SK-N-SH (cell line): ENCODE data around the gene POPDC3. TPM values are rescaled to one million over a fixed set of nuclear protein-coding genes. Genes with fewer than 3 reads are reported as not detected.

Source experiments
- CTCF ChIA-PET: fragments of 300-600, 350-600 bp; formaldehyde crosslinking; extraction: SDS; loops from one replicate; lab custom pipeline; 2021; lab: Yijun Ruan, JAX
- POLR2A ChIA-PET: fragments of 350-600 bp; sonication (Branson Sonifier 250); formaldehyde crosslinking; extraction: SDS; loops from one replicate; lab custom pipeline; 2020; ENCODE audit warnings: antibody characterized with exemption, inconsistent platforms; lab: Yijun Ruan, JAX
- DNase-seq: peaks from one replicate; pipeline ENCODE4 v3.0.0; 2012
- H2AFZ ChIP-seq: fragments of 200-600 bp; sonication (generic); 2 replicates; pipeline ENCODE4 v1.8.1; 2016; ENCODE audit warnings: antibody characterized with exemption, mild to moderate bottlenecking, low read depth
- H3F3A ChIP-seq: fragments of 200-600 bp; sonication (generic); replicated peaks from 2 replicates; pipeline ENCODE3; 2016; ENCODE audit warnings: antibody characterized with exemption, mild to moderate bottlenecking; ENCODE audit not compliant: insufficient read depth
- H3K27ac ChIP-seq, 2 experiments: fragments of 200-500 bp in 1 of 2; fragments of 200-600 bp in 1 of 2; sonication (Bioruptor generic) in 1 of 2; sonication (generic), shearing (Covaris generic) in 1 of 2; 2 replicates each; pipeline versions ENCODE4 v1.5.1 to v1.6.1; 2014 to 2016; ENCODE audit warnings: low read depth in 2 of 2, inconsistent platforms in 1 of 2, low read length in 1 of 2, mild to moderate bottlenecking in 1 of 2, mixed read lengths in 1 of 2
- H3K27me3 ChIP-seq: fragments of 200-600 bp; sonication (generic), shearing (Covaris generic); 2 replicates; pipeline ENCODE4 v1.6.1; 2016; ENCODE audit warnings: mixed run types; ENCODE audit not compliant: insufficient read depth
- H3K36me3 ChIP-seq, 2 experiments: fragments of 200-500 bp in 1 of 2; fragments of 200-600 bp in 1 of 2; sonication (Bioruptor generic) in 1 of 2; sonication (generic) in 1 of 2; replicated peaks in 1 of 2; 2 replicates each; pipeline versions ENCODE3 to v1.5.1; 2014 to 2016; ENCODE audit warnings: low read length in 1 of 2, mild to moderate bottlenecking in 1 of 2; ENCODE audit not compliant: insufficient read depth in 2 of 2, control insufficient read depth in 1 of 2
- H3K4me1 ChIP-seq, 2 experiments: fragments of 200-500 bp in 1 of 2; fragments of 200-600 bp in 1 of 2; sonication (Bioruptor generic) in 1 of 2; sonication (generic), shearing (Covaris generic) in 1 of 2; 2 replicates each; pipeline versions ENCODE4 v1.5.1 to v1.6.1; 2014 to 2016; ENCODE audit warnings: low read depth in 1 of 2, low read length in 1 of 2, mixed run types in 1 of 2; ENCODE audit not compliant: insufficient read depth in 2 of 2, control insufficient read depth in 1 of 2
- H3K4me2 ChIP-seq: fragments of 200-600 bp; sonication (generic), shearing (Covaris generic); 2 replicates; pipeline ENCODE4 v1.6.1; 2017; ENCODE audit warnings: mixed run types
- H3K4me3 ChIP-seq, 2 experiments: fragments of 200-500 bp in 1 of 2; fragments of 200-600 bp in 1 of 2; sonication (Bioruptor generic) in 1 of 2; sonication (generic), shearing (Covaris generic) in 1 of 2; 2 replicates each; pipeline versions ENCODE4 v1.5.1 to v1.8.1; 2014 to 2016; ENCODE audit warnings: low read depth in 2 of 2, inconsistent platforms in 1 of 2, low read length in 1 of 2, mild to moderate bottlenecking in 1 of 2, mixed read lengths in 1 of 2, moderate library complexity in 1 of 2
- H3K79me2 ChIP-seq: fragments of 200-600 bp; sonication (generic); 2 replicates; pipeline ENCODE4 v1.8.1; 2017; ENCODE audit warnings: mild to moderate bottlenecking; ENCODE audit not compliant: insufficient read depth
- H3K9ac ChIP-seq: fragments of 200-600 bp; sonication (generic); 2 replicates; pipeline ENCODE4 v1.6.1; 2017; ENCODE audit warnings: mixed run types
- H3K9me2 ChIP-seq: fragments of 200-600 bp; sonication (generic); 2 replicates; pipeline ENCODE4 v1.6.1; 2017; ENCODE audit warnings: mixed run types
- H3K9me3 ChIP-seq: fragments of 200-600 bp; sonication (generic); 2 replicates; pipeline ENCODE4 v1.6.1; 2017; ENCODE audit warnings: mixed run types, mild to moderate bottlenecking, moderate library complexity
- H4K20me1 ChIP-seq: fragments of 200-600 bp; sonication (generic); 2 replicates; pipeline ENCODE4 v1.6.1; 2017; ENCODE audit warnings: mild to moderate bottlenecking, mixed run types; ENCODE audit not compliant: insufficient read depth
- EP300 ChIP-seq, 2 experiments: IDR thresholded peaks; 2 replicates each; pipeline versions ENCODE4 v1.4.0 to v1.6.1; 2012; ENCODE audit warnings: borderline replicate concordance in 1 of 2, low read depth in 1 of 2, low read length in 1 of 2
- FOXJ3 ChIP-seq: sonication (generic); formaldehyde crosslinking; IDR thresholded peaks from 2 replicates; pipeline ENCODE4 v1.5.1; 2020; ENCODE audit warnings: mild to moderate bottlenecking, missing genetic modification reagents
- FOXM1 ChIP-seq: IDR thresholded peaks from 2 replicates; pipeline ENCODE4 v1.4.0; 2012; ENCODE audit warnings: low read depth, mild to moderate bottlenecking
- MAX ChIP-seq: IDR thresholded peaks from 2 replicates; pipeline ENCODE4 v1.4.0; 2012; ENCODE audit warnings: low read depth
- NRF1 ChIP-seq: IDR thresholded peaks from 2 replicates; pipeline ENCODE4 v1.6.1; 2012; ENCODE audit warnings: low read depth, mild to moderate bottlenecking, low read length
- POLR2AphosphoS5 ChIP-seq: IDR thresholded peaks from 2 replicates; pipeline ENCODE4 v1.6.1; 2012; ENCODE audit warnings: low read depth, low read length
- REST ChIP-seq: IDR thresholded peaks from 2 replicates; pipeline ENCODE4 v1.6.1; 2012; ENCODE audit warnings: mild to moderate bottlenecking, low read depth, low read length, moderate library complexity
- RXRA ChIP-seq: IDR thresholded peaks from 2 replicates; pipeline ENCODE4 v1.4.0; 2012; ENCODE audit warnings: low read depth, mild to moderate bottlenecking, borderline replicate concordance
- SIN3A ChIP-seq: IDR thresholded peaks from 2 replicates; pipeline ENCODE4 v1.6.1; 2012; ENCODE audit warnings: low read depth, mild to moderate bottlenecking, low read length, moderate library complexity, borderline replicate concordance
- TAF1 ChIP-seq: IDR thresholded peaks from 2 replicates; pipeline ENCODE4 v1.6.1; 2012; ENCODE audit warnings: low read depth, mild to moderate bottlenecking, low read length, moderate library complexity, borderline replicate concordance
- TCF12 ChIP-seq: IDR thresholded peaks from 2 replicates; pipeline ENCODE4 v1.4.0; 2012
- USF1 ChIP-seq: IDR thresholded peaks from 2 replicates; pipeline ENCODE4 v1.4.0; 2012; ENCODE audit warnings: low read depth, borderline replicate concordance
- WGBS: methylation state at CpG from one replicate; pipeline ENCODE4 v1.1.6; 2017; ENCODE audit warnings: low lambda C conversion rate; 5-methylcytosine and 5-hydroxymethylcytosine counted together
- polyA plus RNA-seq, 3 experiments: library from polyadenylated mRNA; depleted of rRNA; stranded (reverse); fragments of >200 nt; gene quantifications; 2 replicates each; pipeline ENCODE4 v1.2.3, GENCODE V29; 2012
- TF ChIP-seq, protein P1 (sequence below): fragments of 200-600 bp; sonication (generic); IDR thresholded peaks from 2 replicates; pipeline ENCODE4 v1.6.1; 2017; ENCODE audit warnings: antibody characterized with exemption, mild to moderate bottlenecking, moderate library complexity

Gene POPDC3
- polyA plus RNA-seq, 1 of the 3 experiments (the other 2 are of a cell fraction) = 19.0 TPM

- TF ChIP-seq POLR2AphosphoS5 (no peak), TCF12 (no peak), FOXJ3 (CRISPR knock-in tag) (no peak), TAF1 (no peak), RXRA (no peak), USF1 (no peak)
Observed at GRCh38 chr6:105138141-105138540, 41.7 kb downstream of the POPDC3 start (continued).

- H3K27me3 ChIP-seq = no peaks in the 10 kb centered on the region
- peaks cover 28% of the 10 kb centered on the region for H3K79me2 ChIP-seq
- DNase-seq = peak; percentile 61
- 10% methylated on average over 27 of the region's 32 CpGs for WGBS
- H3K36me3 ChIP-seq = peaks cover 0 to 4% of the 10 kb centered on the region in 2 experiments
- peaks cover 0 to 8% of the 10 kb centered on the region in 2 experiments; a peak in 2 of 4 replicates for H3K4me1 ChIP-seq
- H3K9me3 ChIP-seq = no peaks in the 10 kb centered on the region
- H3K4me2 ChIP-seq = peak overlapping the region; percentile 92
- peak overlapping the region; percentile 85 to 90 for H3K4me3 ChIP-seq
- peak overlapping the region; percentile 75; the same call in 1 of the 2 replicates for H3K9ac ChIP-seq
- 0 out of 2 replicates have a peak, but pooled peaks have one; percentile 20 for TF ChIP-seq MAX
- TF ChIP-seq FOXM1 = no peak
- H3F3A ChIP-seq = no peaks in the 10 kb centered on the region
- H3K9me2 ChIP-seq = no peaks in the 10 kb centered on the region
- H2AFZ ChIP-seq = peak overlapping the region; percentile 98
- peak overlapping the region; percentile 42 to 82; a peak in 2 of 4 replicates for H3K27ac ChIP-seq
- ChIA-PET POLR2A (no interaction called here), CTCF (interaction anchor here (1.2 to 2.0 kb wide), 8 partner anchors 10 to 226 kb away, joined by 3 to 10 read pairs (median 6); no protein-coding TSS in a partner anchor)
- no peaks in the 10 kb centered on the region for H4K20me1 ChIP-seq
Observed at GRCh38 chr6:105137388-105137787, 42.4 kb downstream of the POPDC3 start.

DNA sequence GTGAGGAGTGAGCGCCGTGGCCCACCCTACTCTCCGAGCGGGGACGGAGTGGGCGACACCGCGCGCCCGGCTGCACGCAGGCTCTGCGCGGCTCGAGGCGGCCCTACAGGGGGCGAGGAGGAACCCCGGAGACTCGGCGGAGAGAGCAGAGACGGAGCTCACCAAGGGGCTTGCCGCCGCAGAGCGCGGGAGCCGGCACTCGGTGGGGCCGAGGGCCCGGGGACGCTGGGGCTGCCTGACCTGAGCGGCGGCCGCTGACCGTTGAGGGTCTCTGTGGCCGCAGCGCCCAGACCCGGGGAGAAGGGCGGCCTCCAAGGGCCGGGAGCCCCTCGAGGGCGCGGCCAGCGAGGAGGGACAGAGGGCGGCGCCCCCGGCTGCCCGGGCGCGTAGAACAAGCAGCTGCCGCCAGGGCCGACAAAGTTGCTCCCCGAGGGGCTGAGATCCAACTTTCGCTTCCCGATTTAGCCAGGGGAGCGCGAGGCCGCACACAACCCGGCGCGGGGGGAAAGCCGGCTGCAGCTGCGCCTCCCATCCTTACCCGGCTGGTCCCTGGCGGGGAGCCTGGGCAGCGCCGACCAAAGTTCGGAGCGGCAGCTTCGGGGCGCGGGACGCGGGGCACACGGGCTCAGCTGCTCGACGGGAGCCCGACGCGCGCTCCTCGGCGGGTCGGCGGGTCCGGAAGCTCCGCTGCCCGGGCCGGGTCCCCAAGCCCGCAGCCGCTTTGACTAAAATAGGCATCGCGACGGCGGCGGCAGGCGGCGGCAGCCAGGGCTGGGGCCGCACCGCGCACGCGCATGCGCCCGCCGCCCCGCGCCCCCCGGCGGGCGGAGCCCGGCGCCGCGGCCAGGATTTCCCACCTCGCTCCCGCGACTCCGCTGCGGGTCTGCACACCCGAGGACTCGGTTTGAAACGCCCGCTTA is 43.1 kb downstream of the POPDC3 start:
- H3K9me2 ChIP-seq = no peaks in the 10 kb centered on the region
- CTCF ChIA-PET = interaction anchor here (0.7 to 2.0 kb wide), 18 partner anchors 10 to 266 kb away, joined by 3 to 10 read pairs (median 4); partner anchors contain the start of gene PREP
- H3K4me3 ChIP-seq = peak overlapping the region; percentile 85 to 90
- peak; percentile 97 for DNase-seq
- no peaks in the 10 kb centered on the region for H3K27me3 ChIP-seq
- H2AFZ ChIP-seq = peak overlapping the region; percentile 98
- H3K4me2 ChIP-seq = peak overlapping the region; percentile 92
- 0% methylated on average over 21 of the region's 122 CpGs for WGBS
- peak overlapping the region; percentile 50 to 82 for H3K27ac ChIP-seq
- no peaks in the 10 kb centered on the region for H4K20me1 ChIP-seq
- H3F3A ChIP-seq = no peaks in the 10 kb centered on the region
- peaks cover 0 to 8% of the 10 kb centered on the region in 2 experiments; a peak in 2 of 4 replicates for H3K4me1 ChIP-seq
- peaks cover 0 to 4% of the 10 kb centered on the region in 2 experiments for H3K36me3 ChIP-seq
- POLR2A ChIA-PET = interaction anchor here (0.6 kb wide), 1 partner anchor 58 kb away, joined by 3 read pairs; no protein-coding TSS in a partner anchor
- peak overlapping the region; percentile 75 for H3K9ac ChIP-seq
- TF ChIP-seq FOXM1 (no peak), NRF1 (peak; percentile 77), SIN3A (0 out of 2 replicates have a peak, but pooled peaks have one; percentile 24), MAX (peak; percentile 48; the same call in 1 of the 2 replicates), EP300 (IDR thresholded peaks at IDR 0.05; ENCODE audit: borderline replicate concordance in 1 of 2, low read depth in 1 of 2, low read length in 1 of 2) (peak in 1 of 2 experiments; percentile 19; a peak in 1 of 4 replicates), POLR2AphosphoS5 (0 out of 2 replicates have a peak, but pooled peaks have one; percentile 19), REST (no peak)
- TF ChIP-seq, protein P1, sequence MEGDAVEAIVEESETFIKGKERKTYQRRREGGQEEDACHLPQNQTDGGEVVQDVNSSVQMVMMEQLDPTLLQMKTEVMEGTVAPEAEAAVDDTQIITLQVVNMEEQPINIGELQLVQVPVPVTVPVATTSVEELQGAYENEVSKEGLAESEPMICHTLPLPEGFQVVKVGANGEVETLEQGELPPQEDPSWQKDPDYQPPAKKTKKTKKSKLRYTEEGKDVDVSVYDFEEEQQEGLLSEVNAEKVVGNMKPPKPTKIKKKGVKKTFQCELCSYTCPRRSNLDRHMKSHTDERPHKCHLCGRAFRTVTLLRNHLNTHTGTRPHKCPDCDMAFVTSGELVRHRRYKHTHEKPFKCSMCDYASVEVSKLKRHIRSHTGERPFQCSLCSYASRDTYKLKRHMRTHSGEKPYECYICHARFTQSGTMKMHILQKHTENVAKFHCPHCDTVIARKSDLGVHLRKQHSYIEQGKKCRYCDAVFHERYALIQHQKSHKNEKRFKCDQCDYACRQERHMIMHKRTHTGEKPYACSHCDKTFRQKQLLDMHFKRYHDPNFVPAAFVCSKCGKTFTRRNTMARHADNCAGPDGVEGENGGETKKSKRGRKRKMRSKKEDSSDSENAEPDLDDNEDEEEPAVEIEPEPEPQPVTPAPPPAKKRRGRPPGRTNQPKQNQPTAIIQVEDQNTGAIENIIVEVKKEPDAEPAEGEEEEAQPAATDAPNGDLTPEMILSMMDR = peak; percentile 35
- no peaks in the 10 kb centered on the region for H3K9me3 ChIP-seq
- peaks cover 28% of the 10 kb centered on the region for H3K79me2 ChIP-seq
